Hepatocyte (in vitro differentiated cells): Measurements from ENCODE around the gene FOXO1. TPM values are rescaled to one million over a fixed set of nuclear protein-coding genes. Genes with fewer than 3 reads are reported as not detected.

Experiments used
- DNase-seq: peaks from one replicate; pipeline ENCODE4 v3.0.0-alpha.2; 2016; ENCODE audit warnings: low spot score
- H2AFZ ChIP-seq: fragments of 200-600 bp; sonication (generic); 2 replicates; pipeline ENCODE4 v1.6.0; 2016; ENCODE audit warnings: antibody characterized with exemption, mild to moderate bottlenecking
- H3K27ac ChIP-seq: fragments of 200-600 bp; sonication (generic); 2 replicates; pipeline ENCODE4 v1.5.1; 2016; ENCODE audit warnings: mild to moderate bottlenecking
- H3K27me3 ChIP-seq: fragments of 200-600 bp; sonication (generic); 2 replicates; pipeline ENCODE4 v1.6.1; 2016
- H3K36me3 ChIP-seq: fragments of 200-600 bp; sonication (generic); replicated peaks from 2 replicates; pipeline ENCODE4 v1.5.1; 2016; ENCODE audit warnings: low read depth; ENCODE audit not compliant: insufficient read depth
- H3K4me1 ChIP-seq: fragments of 200-600 bp; sonication (generic); 2 replicates; pipeline ENCODE4 v1.5.1; 2016; ENCODE audit warnings: mild to moderate bottlenecking, moderate library complexity; ENCODE audit not compliant: insufficient read depth
- H3K4me2 ChIP-seq: fragments of 200-600 bp; sonication (generic); 2 replicates; pipeline ENCODE4 v1.6.0; 2016
- H3K4me3 ChIP-seq: fragments of 200-600 bp; sonication (generic); 2 replicates; pipeline ENCODE4 v1.5.1; 2016; ENCODE audit warnings: mild to moderate bottlenecking
- H3K79me2 ChIP-seq: fragments of 200-600 bp; sonication (generic); 2 replicates; pipeline ENCODE4 v1.6.0; 2017; ENCODE audit warnings: mild to moderate bottlenecking
- H3K9me2 ChIP-seq: fragments of 200-600 bp; sonication (generic); replicated peaks from 2 replicates; pipeline ENCODE4 v1.6.0; 2017; ENCODE audit warnings: mild to moderate bottlenecking; ENCODE audit not compliant: insufficient read depth
- H3K9me3 ChIP-seq: fragments of 200-600 bp; sonication (generic); 2 replicates; pipeline ENCODE4 v1.5.1; 2016; ENCODE audit warnings: low read depth, mild to moderate bottlenecking
- H4K20me1 ChIP-seq: fragments of 200-600 bp; sonication (generic); 2 replicates; pipeline ENCODE4 v1.6.0; 2016; ENCODE audit warnings: mild to moderate bottlenecking; ENCODE audit not compliant: insufficient read depth, poor library complexity, severe bottlenecking
- CTCF ChIP-seq: fragments of 200-600 bp; sonication (generic); IDR thresholded peaks from 2 replicates; pipeline ENCODE4 v1.5.1; 2016; ENCODE audit warnings: antibody characterized with exemption, mild to moderate bottlenecking; ENCODE audit not compliant: poor library complexity
- EZH2 ChIP-seq: fragments of 200-600 bp; sonication (generic); IDR thresholded peaks from 2 replicates; pipeline ENCODE4 v1.6.1; 2016; ENCODE audit warnings: antibody characterized with exemption, mild to moderate bottlenecking, borderline replicate concordance
- EZH2phosphoT487 ChIP-seq: fragments of 200-600 bp; sonication (generic); IDR thresholded peaks from one replicate; pipeline ENCODE4 v1.6.1; 2018; ENCODE audit warnings: antibody characterized with exemption, mild to moderate bottlenecking, low read depth, moderate library complexity; ENCODE audit not compliant: unreplicated experiment, severe bottlenecking
- WGBS: methylation state at CpG from one replicate; pipeline ENCODE4 v1.1.6; 2016; ENCODE audit warnings: low lambda C conversion rate; ENCODE audit errors: missing lambda C conversion rate; 5-methylcytosine and 5-hydroxymethylcytosine counted together
- polyA plus RNA-seq: library from polyadenylated mRNA; unstranded; fragments of >200 nt; fragmentation: Nextera tagmentation; extraction: Ambion mirVana; gene quantifications from 2 replicates; pipeline ENCODE4 v1.2.1, GENCODE V29; 2016
- total RNA-seq: library from RNA; depleted of rRNA; stranded (reverse); fragments of >200 nt; gene quantifications from 2 replicates; pipeline ENCODE4 v1.2.3, GENCODE V29; 2014

Gene FOXO1
- total and polyA plus RNA-seq, 2 experiments from 2014 or later = 30.3 to 35.2 TPM

GRCh38 chr13:40672765-40673397 is 6.4 kb upstream of the FOXO1 start:
- no peak for TF ChIP-seq EZH2
- TF ChIP-seq EZH2phosphoT487 = no peak
- TF ChIP-seq CTCF = no peak
- Histone ChIP-seq H2AFZ (no peak overlapping the region), H3K9me2 (no peaks in the 10 kb centered on the region), H3K27me3 (no peaks in the 10 kb centered on the region), H3K36me3 (no peaks in the 10 kb centered on the region), H3K4me1 (peaks cover 6% of the 10 kb centered on the region), H3K4me3 (no peak overlapping the region), H4K20me1 (no peaks in the 10 kb centered on the region), H3K9me3 (no peaks in the 10 kb centered on the region), H3K79me2 (no peaks in the 10 kb centered on the region), H3K27ac (peak overlapping the region; percentile 4), H3K4me2 (no peak overlapping the region)
- DNase-seq = no peak
- WGBS = 38% methylated on average over 4 of the region's 4 CpGs

- 22% methylated on average over 1 of the region's 1 CpG for WGBS
- no peak overlapping the region for H3K4me2 ChIP-seq
- H3K4me3 ChIP-seq = no peak overlapping the region
- no peaks in the 10 kb centered on the region for H3K9me3 ChIP-seq
- H4K20me1 ChIP-seq = no peaks in the 10 kb centered on the region
- no peak overlapping the region for H2AFZ ChIP-seq
- no peaks in the 10 kb centered on the region for H3K79me2 ChIP-seq
- no peak for TF ChIP-seq CTCF
- no peak for TF ChIP-seq EZH2phosphoT487
- TF ChIP-seq EZH2 = no peak
- no peaks in the 10 kb centered on the region for H3K27me3 ChIP-seq
- peak overlapping the region; percentile 4 for H3K27ac ChIP-seq
- peaks cover 6% of the 10 kb centered on the region for H3K4me1 ChIP-seq
- peak; percentile 53 for DNase-seq
- H3K36me3 ChIP-seq = no peaks in the 10 kb centered on the region
- no peaks in the 10 kb centered on the region for H3K9me2 ChIP-seq
These were observed 5.7 kb upstream of the FOXO1 start for GRCh38 chr13:40671956-40672764.

- Histone ChIP-seq H3K36me3 (no peaks in the 10 kb centered on the region), H3K9me3 (no peaks in the 10 kb centered on the region), H4K20me1 (no peaks in the 10 kb centered on the region), H2AFZ (no peak overlapping the region), H3K27ac (no peak overlapping the region), H3K27me3 (no peaks in the 10 kb centered on the region), H3K79me2 (peaks cover 2% of the 10 kb centered on the region), H3K9me2 (no peaks in the 10 kb centered on the region), H3K4me2 (no peak overlapping the region), H3K4me3 (no peak overlapping the region), H3K4me1 (peaks cover 6% of the 10 kb centered on the region)
- no peak for DNase-seq
- TF ChIP-seq CTCF (no peak), EZH2phosphoT487 (no peak), EZH2 (no peak)
- 87% methylated on average over 2 of the region's 2 CpGs for WGBS
These were observed 3.9 kb upstream of the FOXO1 start for GRCh38 chr13:40670307-40670706.
